ENCODE data around the gene CEP290. TPM values are rescaled to one million over a fixed set of nuclear protein-coding genes. Genes with fewer than 3 reads are reported as not detected.

CEP290 gene
- total RNA-seq, 2 donors from 2014 or later: 17.8 to 21.4 TPM

DNA sequence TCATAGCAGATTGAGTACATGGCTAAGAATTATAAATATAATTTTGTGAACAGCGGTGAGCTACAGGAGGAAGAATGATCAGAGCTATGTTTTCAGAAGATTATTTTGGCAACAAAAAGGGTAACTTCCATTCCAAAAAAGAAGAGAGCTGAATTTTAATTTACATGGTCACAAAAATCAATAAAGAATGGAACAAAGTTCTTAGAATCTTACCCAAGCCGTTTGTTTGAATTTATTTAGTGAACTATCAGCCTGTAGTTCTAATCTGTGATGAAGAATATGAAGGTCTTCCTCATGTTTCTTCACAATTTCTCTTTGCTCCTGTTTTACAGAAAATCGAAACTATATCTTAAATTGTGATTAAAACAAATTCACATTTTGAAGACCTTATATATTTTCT lies 58.3 kb downstream of the CEP290 start:
- no peak for DNase-seq (ENCODE audit: low spot score)
- ATAC-seq (ENCODE audit: insufficient number of reproducible peaks, low FRiP score, low read depth): no peak
- H3K27me3 ChIP-seq (replicated peaks; ENCODE audit: insufficient read depth): no peaks in the 10 kb centered on the region
- H3K9me3 ChIP-seq: no peaks in the 10 kb centered on the region
- no peaks in the 10 kb centered on the region for H3K4me1 ChIP-seq (ENCODE audit: control insufficient read depth in 1 of 2, low read depth in 2 of 2)
- TF ChIP-seq, protein P1, sequence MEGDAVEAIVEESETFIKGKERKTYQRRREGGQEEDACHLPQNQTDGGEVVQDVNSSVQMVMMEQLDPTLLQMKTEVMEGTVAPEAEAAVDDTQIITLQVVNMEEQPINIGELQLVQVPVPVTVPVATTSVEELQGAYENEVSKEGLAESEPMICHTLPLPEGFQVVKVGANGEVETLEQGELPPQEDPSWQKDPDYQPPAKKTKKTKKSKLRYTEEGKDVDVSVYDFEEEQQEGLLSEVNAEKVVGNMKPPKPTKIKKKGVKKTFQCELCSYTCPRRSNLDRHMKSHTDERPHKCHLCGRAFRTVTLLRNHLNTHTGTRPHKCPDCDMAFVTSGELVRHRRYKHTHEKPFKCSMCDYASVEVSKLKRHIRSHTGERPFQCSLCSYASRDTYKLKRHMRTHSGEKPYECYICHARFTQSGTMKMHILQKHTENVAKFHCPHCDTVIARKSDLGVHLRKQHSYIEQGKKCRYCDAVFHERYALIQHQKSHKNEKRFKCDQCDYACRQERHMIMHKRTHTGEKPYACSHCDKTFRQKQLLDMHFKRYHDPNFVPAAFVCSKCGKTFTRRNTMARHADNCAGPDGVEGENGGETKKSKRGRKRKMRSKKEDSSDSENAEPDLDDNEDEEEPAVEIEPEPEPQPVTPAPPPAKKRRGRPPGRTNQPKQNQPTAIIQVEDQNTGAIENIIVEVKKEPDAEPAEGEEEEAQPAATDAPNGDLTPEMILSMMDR (IDR thresholded peaks at IDR 0.05): no peak
- no peak overlapping the region for H3K4me3 ChIP-seq
- H3K36me3 ChIP-seq: peaks cover 3% of the 10 kb centered on the region
- H3K27ac ChIP-seq: no peak overlapping the region

DNA sequence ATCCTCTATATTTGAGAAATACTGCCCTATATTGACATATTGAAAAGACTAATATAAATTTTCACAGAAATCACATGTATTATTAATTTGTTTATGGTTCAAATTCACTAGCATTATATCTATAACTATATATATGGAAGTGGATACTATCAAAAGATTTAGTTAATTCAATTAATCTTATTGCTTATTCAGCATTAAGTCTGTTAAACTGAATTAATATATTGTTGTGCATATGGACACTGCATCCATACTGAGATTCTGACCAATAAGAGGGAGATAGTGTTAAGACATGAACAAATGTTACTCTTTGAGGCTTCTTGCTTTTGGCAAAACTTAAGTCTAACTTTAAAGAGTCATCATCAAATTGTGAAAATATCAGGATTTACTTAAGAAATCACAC lies 60.6 kb downstream of the CEP290 start:
- no peak for ATAC-seq (ENCODE audit: insufficient number of reproducible peaks, low FRiP score, low read depth)
- H3K36me3 ChIP-seq: peaks cover 5% of the 10 kb centered on the region

DNA sequence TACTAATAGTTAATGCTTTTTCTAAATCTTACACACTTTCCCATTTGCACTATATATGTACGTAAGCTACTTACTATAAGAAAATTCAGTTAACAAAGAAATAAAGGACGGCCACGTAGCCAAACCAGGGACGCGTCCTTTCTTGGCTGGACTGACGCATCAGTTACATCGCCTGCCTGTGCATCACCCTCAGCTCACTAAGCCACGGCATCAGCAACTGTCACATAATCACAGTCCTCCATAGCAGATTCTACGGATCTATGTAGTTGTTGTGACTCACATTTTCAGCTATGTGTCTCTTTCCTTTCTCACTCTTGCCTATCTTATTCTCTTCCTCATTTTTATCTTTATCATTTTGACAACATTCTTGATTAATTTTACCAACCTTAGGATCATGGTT lies 74.6 kb downstream of the CEP290 start:
- Histone ChIP-seq H3K36me3 (peaks cover 7% of the 10 kb centered on the region), H3K27ac (no peak overlapping the region), H3K4me1 (ENCODE audit: control insufficient read depth in 1 of 2, low read depth in 2 of 2) (no peaks in the 10 kb centered on the region), H3K27me3 (replicated peaks; ENCODE audit: insufficient read depth) (no peaks in the 10 kb centered on the region), H3K9me3 (no peaks in the 10 kb centered on the region), H3K4me3 (no peak overlapping the region)
- TF ChIP-seq, protein P1 (IDR thresholded peaks at IDR 0.05): no peak
- ATAC-seq (ENCODE audit: insufficient number of reproducible peaks, low FRiP score, low read depth) (no peak), DNase-seq (ENCODE audit: low spot score) (no peak)

More for the DNA sequence above, 60.6 kb downstream of the CEP290 start:
- H3K4me1 ChIP-seq (ENCODE audit: control insufficient read depth in 1 of 2, low read depth in 2 of 2): no peaks in the 10 kb centered on the region
- H3K27ac ChIP-seq: no peak overlapping the region
- H3K9me3 ChIP-seq: no peaks in the 10 kb centered on the region
- H3K4me3 ChIP-seq: no peak overlapping the region
- DNase-seq (ENCODE audit: low spot score): no peak
- H3K27me3 ChIP-seq (replicated peaks; ENCODE audit: insufficient read depth): no peaks in the 10 kb centered on the region
- TF ChIP-seq, protein P1 (IDR thresholded peaks at IDR 0.05): no peak

DNA sequence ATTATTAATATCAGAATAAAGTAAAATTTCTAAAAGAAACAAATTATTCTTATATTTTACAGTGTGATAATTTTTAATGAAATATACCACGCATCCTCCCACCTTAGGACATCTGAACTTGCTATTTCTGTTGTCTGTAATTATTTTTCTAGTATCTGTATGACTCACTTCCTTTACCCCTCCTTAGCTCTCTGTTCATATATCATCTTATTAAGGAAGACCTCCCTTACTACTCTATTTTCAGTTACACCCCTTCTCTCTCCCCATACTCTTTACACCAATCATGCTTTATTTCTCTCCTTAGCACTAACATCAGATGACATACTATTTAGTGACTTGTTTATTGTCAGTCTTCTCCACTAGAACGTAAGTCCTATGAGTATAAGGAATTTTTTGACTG lies 78.5 kb downstream of the CEP290 start:
- Histone ChIP-seq H3K27ac (no peak overlapping the region), H3K4me3 (no peak overlapping the region), H3K27me3 (replicated peaks; ENCODE audit: insufficient read depth) (no peaks in the 10 kb centered on the region), H3K9me3 (no peaks in the 10 kb centered on the region), H3K36me3 (no peaks in the 10 kb centered on the region), H3K4me1 (ENCODE audit: control insufficient read depth in 1 of 2, low read depth in 2 of 2) (no peaks in the 10 kb centered on the region)
- ATAC-seq (ENCODE audit: insufficient number of reproducible peaks, low FRiP score, low read depth) (no peak), DNase-seq (ENCODE audit: low spot score) (no peak)
- TF ChIP-seq, protein P1 (IDR thresholded peaks at IDR 0.05): no peak

DNA sequence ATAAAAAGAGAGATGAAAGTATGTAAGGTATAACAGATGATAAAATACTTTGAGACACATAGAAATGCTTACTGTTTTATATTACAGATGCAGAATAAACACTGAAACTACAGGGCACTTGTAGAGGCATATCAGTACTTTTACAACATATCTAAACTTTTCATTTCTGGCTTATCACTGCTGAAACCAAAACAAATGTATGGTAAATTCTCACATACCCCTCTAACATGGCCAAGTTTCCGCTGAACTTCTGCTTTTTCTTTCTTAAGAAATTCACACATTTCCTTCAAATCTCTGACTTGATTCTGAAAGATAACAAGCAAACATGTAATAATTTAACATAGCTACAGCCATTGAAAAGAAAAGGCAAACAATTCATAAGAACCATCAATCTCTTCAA lies 79.4 kb downstream of the CEP290 start:
- H3K4me3 ChIP-seq: no peak overlapping the region
- H3K4me1 ChIP-seq (ENCODE audit: control insufficient read depth in 1 of 2, low read depth in 2 of 2): no peaks in the 10 kb centered on the region
- no peaks in the 10 kb centered on the region for H3K36me3 ChIP-seq
- TF ChIP-seq, protein P1 (IDR thresholded peaks at IDR 0.05): no peak
- no peaks in the 10 kb centered on the region for H3K9me3 ChIP-seq
- no peak for ATAC-seq (ENCODE audit: insufficient number of reproducible peaks, low FRiP score, low read depth)
- no peaks in the 10 kb centered on the region for H3K27me3 ChIP-seq (replicated peaks; ENCODE audit: insufficient read depth)
- no peak overlapping the region for H3K27ac ChIP-seq
- DNase-seq (ENCODE audit: low spot score): no peak

All from thoracic aorta (tissue), 2 donors.